ENCODE data around the gene GPR62.

DNA sequence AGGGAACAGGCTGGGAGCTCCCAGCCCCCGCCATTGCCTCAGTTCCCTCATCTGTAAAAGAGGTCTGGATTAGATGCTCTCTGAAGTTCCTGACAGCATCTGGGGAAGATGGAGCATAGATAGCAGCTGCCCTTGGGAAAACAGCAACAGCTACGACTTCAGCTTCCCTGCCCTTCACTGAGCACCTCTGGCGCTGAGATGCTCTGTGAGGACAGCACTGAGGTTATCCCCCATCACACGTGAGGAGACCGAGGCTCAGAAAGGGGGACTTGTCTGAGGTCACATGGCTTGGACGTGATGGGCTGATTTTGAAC is 51.6 kb downstream of the GPR62 start:
- TF ChIP-seq, protein P1, sequence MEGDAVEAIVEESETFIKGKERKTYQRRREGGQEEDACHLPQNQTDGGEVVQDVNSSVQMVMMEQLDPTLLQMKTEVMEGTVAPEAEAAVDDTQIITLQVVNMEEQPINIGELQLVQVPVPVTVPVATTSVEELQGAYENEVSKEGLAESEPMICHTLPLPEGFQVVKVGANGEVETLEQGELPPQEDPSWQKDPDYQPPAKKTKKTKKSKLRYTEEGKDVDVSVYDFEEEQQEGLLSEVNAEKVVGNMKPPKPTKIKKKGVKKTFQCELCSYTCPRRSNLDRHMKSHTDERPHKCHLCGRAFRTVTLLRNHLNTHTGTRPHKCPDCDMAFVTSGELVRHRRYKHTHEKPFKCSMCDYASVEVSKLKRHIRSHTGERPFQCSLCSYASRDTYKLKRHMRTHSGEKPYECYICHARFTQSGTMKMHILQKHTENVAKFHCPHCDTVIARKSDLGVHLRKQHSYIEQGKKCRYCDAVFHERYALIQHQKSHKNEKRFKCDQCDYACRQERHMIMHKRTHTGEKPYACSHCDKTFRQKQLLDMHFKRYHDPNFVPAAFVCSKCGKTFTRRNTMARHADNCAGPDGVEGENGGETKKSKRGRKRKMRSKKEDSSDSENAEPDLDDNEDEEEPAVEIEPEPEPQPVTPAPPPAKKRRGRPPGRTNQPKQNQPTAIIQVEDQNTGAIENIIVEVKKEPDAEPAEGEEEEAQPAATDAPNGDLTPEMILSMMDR (conservative IDR thresholded peaks at IDR 0.05; ENCODE audit: low read length), result no peak
- TF ChIP-seq EZH2phosphoT487 (IDR thresholded peaks at IDR 0.05; ENCODE audit: borderline replicate concordance), result no peak

Data from Loucy (cell line).